ENCODE results near the gene NCOR1.

Gene NCOR1

DNA sequence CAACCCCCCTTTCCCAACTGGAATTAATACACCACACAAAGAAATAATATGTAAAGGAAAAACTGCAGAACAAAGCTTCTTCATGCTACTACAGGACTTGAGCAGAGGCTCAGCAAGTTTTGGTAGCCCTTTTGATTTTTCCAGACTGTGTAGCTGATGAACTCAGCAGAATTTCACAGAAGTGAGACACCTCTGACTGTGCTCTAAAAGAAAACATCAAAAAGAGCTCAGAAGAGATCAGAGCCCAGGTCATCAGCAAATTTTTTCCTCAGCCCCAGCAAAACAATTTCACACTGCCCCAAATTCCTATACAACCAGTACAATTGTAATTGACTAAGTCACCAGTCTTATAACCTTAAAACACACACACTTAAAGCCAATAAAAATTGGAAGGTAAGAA lies 177.7 kb downstream of the NCOR1 start:
- no peak for DNase-seq (ENCODE audit: low spot score)
- TF ChIP-seq, protein P1, sequence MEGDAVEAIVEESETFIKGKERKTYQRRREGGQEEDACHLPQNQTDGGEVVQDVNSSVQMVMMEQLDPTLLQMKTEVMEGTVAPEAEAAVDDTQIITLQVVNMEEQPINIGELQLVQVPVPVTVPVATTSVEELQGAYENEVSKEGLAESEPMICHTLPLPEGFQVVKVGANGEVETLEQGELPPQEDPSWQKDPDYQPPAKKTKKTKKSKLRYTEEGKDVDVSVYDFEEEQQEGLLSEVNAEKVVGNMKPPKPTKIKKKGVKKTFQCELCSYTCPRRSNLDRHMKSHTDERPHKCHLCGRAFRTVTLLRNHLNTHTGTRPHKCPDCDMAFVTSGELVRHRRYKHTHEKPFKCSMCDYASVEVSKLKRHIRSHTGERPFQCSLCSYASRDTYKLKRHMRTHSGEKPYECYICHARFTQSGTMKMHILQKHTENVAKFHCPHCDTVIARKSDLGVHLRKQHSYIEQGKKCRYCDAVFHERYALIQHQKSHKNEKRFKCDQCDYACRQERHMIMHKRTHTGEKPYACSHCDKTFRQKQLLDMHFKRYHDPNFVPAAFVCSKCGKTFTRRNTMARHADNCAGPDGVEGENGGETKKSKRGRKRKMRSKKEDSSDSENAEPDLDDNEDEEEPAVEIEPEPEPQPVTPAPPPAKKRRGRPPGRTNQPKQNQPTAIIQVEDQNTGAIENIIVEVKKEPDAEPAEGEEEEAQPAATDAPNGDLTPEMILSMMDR (conservative IDR thresholded peaks at IDR 0.05; ENCODE audit: low read depth), result no peak
- POLR2A ChIA-PET (ENCODE audit: low non-redundant PET), result no interaction called here
- CTCF ChIA-PET, result no interaction called here
- no peak overlapping the region for H3K27ac ChIP-seq

DNA sequence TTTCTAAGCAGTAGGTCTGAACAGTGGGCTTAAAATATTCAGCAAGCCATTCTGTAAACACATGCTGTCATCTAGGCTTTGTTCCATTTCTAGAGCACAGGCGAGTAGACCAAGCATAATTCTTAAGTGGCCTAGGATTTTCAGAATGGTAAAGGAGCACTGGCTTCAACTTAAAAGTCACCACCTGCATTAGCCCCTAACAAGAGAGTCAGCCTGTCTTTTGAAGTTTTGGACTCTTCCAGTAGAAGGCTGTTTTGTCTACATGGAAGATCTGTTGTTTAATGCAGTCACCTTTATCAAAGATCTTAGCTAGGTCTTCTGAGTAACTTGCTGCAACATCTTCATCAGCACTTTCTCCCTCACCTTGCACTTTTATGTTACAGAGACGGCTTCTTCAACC lies 179.1 kb downstream of the NCOR1 start:
- no peak overlapping the region for H3K27ac ChIP-seq
- no peak for DNase-seq (ENCODE audit: low spot score)
- TF ChIP-seq, protein P1 (conservative IDR thresholded peaks at IDR 0.05; ENCODE audit: low read depth), result no peak
- ChIA-PET POLR2A (ENCODE audit: low non-redundant PET) (no interaction called here), CTCF (no interaction called here)

DNA sequence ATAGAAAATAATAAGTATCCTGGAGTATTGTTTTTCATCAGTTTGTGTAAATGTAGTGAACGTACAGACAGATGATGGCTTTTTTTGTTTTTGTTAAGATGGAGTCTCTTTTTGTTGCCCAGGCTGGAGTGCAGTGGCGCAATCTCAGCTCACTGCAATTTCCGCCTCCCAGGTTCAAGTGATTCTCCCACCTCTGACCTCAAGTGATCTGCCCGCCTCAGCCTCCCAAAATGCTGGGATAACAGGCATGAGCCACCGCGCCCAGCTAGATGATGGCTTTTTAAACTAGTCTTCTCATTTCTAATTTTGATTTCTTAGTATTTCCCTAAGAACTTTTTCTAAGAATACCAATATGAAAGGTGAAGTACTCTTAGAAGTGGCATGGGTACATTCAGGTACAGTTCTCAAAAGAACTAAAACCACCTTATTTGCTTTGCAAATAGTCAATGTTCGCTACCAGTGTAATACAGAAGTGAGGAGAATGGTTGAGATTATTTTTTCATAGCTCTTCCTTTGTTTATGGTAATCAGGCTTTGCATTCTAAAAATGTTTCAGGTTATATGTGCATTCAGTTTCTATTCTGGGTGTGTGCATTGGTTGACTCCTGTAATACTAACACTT lies 181.5 kb downstream of the NCOR1 start:
- TF ChIP-seq, protein P1 (conservative IDR thresholded peaks at IDR 0.05; ENCODE audit: low read depth), result no peak
- H3K27ac ChIP-seq, result no peak overlapping the region
- ChIA-PET CTCF (interaction anchor here (0.7 kb wide), 1 partner anchor 10 kb away, joined by 4 read pairs; no protein-coding TSS in a partner anchor), POLR2A (ENCODE audit: low non-redundant PET) (interaction anchor here (0.7 kb wide), 1 partner anchor 36 kb away, joined by 9 read pairs; no protein-coding TSS in a partner anchor)
- no peak for DNase-seq (ENCODE audit: low spot score)

DNA sequence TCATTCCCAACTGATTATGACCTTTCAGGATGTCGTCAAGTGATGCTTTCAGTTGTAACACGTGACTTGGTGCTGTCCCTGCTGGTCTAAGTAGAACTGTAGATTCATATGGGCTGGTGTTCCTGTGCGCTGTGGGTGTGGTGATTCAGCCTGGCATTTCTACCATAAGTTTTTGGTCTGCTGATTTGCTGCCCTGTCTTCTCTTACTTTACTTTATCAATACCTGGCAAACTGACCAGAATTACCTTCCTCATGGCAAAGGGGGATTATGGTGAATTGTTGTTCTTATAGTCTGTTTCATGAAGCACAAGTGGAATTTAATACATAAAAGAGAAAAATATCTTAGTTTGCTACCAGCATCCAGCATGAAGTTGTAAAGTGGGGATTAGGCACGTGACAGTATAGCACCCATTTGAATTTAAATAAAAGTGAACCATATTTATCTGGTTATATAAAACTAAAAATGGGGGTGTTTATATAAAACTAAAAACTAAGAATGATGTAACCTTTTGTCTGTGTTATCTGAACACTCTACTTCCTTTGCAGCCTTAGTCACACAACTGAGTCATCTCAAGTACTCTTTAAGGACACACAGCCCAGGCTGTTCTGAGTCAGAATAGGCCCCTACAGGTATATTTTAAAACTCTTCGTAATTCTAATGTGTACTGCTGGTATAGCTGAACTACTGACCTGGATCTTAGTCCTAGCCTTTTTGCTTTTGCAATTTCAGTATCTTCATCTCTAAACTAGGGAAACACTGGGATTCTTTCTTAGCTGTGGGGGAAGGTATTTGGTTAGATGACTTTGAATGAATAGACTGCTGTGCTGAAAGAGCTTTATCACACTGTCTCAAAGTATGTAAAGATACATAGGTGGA lies 187.4 kb downstream of the NCOR1 start:
- ChIA-PET CTCF (interaction anchor here (0.6 to 2.2 kb wide), 2 partner anchors 14 to 19 kb away, joined by 4 to 11 read pairs; no protein-coding TSS in a partner anchor), POLR2A (ENCODE audit: low non-redundant PET) (interaction anchor here (0.5 kb wide), 1 partner anchor 25 kb away, joined by 3 read pairs; no protein-coding TSS in a partner anchor)
- no peak overlapping the region for H3K27ac ChIP-seq
- TF ChIP-seq, protein P1 (conservative IDR thresholded peaks at IDR 0.05; ENCODE audit: low read depth), result no peak
- DNase-seq (ENCODE audit: low spot score), result peak; percentile 90

DNA sequence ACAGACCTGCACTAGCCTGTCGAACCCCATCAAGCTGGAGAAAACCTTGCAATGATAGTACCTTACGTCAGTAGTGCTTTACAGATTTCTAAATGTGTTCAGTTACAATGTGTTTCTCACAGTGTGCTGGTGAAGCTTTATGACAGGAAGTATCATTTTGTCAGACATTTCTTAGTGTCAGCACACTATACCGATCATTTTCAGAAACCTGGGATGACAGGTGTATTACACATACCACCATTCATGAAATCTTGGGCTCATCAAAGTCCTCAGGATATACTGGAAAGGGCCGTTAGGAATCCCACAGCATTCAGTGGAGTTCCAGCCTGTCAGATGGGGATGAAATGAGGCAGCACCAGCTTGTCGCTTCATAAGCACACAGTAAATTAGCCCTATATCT lies 188.4 kb downstream of the NCOR1 start:
- no peak for DNase-seq (ENCODE audit: low spot score)
- ChIA-PET CTCF (interaction anchor here (0.6 to 2.2 kb wide), 2 partner anchors 13 to 96 kb away, joined by 3 to 11 read pairs; no protein-coding TSS in a partner anchor), POLR2A (ENCODE audit: low non-redundant PET) (no interaction called here)
- no peak overlapping the region for H3K27ac ChIP-seq
- TF ChIP-seq, protein P1 (conservative IDR thresholded peaks at IDR 0.05; ENCODE audit: low read depth), result no peak

DNA sequence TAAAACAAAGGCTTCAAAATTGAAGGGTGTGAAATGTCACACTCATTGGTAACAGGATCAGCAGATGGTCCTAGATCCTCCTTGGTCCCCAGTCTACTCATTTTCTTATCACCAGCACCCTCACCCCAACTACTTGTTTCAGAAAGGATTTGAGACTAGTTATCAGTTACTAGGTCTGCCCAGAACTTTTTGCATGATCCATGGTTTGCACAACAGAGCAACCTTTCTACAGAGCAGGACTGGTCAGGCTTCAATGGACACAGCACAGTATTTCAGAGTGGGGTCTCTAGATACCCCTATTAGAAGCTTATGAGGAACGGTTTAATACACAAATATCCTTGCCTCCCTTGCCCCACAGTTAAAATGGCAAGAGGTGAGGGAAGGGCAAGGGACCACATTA lies 190.1 kb downstream of the NCOR1 start:
- TF ChIP-seq, protein P1 (conservative IDR thresholded peaks at IDR 0.05; ENCODE audit: low read depth), result no peak
- DNase-seq (ENCODE audit: low spot score), result no peak
- ChIA-PET CTCF (no interaction called here), POLR2A (ENCODE audit: low non-redundant PET) (no interaction called here)
- no peak overlapping the region for H3K27ac ChIP-seq

Measured in RWPE1 (cell line).